ENCODE data around the gene ATP6V0B. TPM values are rescaled to one million over a fixed set of nuclear protein-coding genes. Genes with fewer than 3 reads are reported as not detected.

ATP6V0B gene
- total RNA-seq, 2 experiments from 2014 or later = 116 to 122 TPM

Other genes starting within 250 kb of the ATP6V0B start
- gene ARTN, start 41.2 kb upstream of the ATP6V0B start, total RNA-seq = under 1 TPM; 0.16 to 0.43 TPM
- gene IPO13, start 28.0 kb upstream of the ATP6V0B start, total RNA-seq = 10 to 100 TPM; 15.8 to 16.9 TPM
- gene DPH2, start 5.0 kb upstream of the ATP6V0B start, total RNA-seq = 10 to 100 TPM; 65.2 to 66.7 TPM
- 10 to 100 TPM; 38.5 to 41.6 TPM for gene B4GALT2, start 4.2 kb downstream of the ATP6V0B start, total RNA-seq
- 1 to 10 TPM; 1.0 to 1.5 TPM for gene CCDC24, start 16.6 kb downstream of the ATP6V0B start, total RNA-seq
- 10 to 100 TPM; 13.5 to 14.8 TPM for gene SLC6A9, start 56.5 kb downstream of the ATP6V0B start, total RNA-seq
- not detected for gene KLF17, start 143.9 kb downstream of the ATP6V0B start, total RNA-seq
- not detected for gene KLF18, start 166.7 kb downstream of the ATP6V0B start, total RNA-seq
- gene DMAP1, start 238.5 kb downstream of the ATP6V0B start, total RNA-seq = 10 to 100 TPM; 31.5 to 32.3 TPM